GM21723 (cell line): ENCODE measurements around the gene P4HB.

Source experiments
- ATAC-seq: cut with Tn5 transposase; IDR thresholded peaks from one replicate; pipeline ENCODE4 v1.9.1; 2021; ENCODE audit warnings: mild to moderate bottlenecking, moderate library complexity; ENCODE audit not compliant: unreplicated experiment

P4HB gene

DNA sequence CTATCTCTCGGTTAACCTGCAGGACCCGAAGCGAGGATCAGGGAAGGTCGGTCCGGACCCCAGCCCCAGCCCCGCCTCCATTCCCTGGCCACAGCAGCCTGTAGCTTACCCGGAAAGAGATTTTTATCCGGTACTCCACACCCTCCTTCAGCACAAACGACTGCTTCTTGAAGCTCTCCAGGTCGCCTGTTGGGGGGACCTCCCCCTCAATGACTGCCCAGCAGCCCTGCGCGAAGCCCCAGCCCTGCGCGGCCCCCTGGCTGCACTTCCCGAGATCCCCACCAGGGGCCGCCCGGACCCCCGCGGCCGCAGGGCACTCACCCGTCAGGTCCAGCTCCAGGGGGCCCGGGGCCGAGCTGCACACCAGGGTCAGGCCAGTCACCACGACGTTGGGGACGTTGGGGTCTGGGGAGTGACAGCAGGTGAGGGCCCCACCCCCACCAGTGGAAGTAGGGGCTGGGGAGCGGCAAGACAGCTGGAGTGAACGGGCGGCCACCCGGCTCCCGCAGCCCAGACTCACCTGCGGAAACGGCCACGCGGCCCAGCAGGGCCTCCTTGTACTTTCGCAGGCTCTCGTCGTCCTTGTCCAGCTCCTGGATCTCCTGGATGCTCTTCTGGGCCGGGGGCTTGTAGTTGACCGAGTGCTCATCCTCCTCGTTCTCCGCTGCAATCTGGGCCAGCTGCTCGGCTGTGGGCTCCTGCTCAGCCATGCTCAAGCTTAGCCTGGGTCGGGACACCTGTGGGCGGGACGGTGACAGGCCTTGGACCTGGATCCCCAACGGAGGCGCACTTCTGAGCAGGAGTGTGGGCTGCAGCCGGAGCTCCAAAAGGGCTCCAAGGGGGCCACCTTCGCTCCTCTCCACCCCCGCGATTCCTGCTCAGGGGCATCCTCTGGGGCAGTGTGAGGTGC, 9.1 kb upstream of the P4HB start:
- no peak for ATAC-seq

DNA sequence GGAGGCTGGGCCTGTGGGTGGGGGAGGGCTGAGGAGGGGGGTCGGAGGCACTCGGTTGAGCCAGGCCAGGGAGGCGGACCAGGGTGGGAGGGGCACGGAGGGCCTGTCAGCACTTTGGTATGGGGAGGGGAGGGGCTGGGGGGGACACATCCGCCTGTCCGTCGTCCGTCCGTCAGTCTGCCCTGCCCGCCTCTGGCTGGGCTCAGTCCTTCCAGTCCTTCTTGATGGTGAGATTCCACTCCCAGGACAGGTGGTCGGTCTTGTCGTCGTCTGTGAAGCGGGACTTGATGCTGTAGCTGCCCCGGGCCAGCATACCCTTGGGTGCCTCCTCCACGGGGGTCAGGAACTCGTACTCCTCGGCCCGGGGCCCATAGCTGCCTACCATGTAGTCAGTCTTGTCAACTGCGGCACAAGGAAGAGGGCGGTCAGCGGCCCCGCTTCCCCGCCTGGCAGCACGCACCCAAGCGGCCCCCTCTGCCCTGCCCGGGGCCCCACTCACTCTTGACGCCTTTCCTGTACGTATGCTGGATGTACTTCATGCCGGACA, 8.4 kb upstream of the P4HB start:
- ATAC-seq = no peak

DNA sequence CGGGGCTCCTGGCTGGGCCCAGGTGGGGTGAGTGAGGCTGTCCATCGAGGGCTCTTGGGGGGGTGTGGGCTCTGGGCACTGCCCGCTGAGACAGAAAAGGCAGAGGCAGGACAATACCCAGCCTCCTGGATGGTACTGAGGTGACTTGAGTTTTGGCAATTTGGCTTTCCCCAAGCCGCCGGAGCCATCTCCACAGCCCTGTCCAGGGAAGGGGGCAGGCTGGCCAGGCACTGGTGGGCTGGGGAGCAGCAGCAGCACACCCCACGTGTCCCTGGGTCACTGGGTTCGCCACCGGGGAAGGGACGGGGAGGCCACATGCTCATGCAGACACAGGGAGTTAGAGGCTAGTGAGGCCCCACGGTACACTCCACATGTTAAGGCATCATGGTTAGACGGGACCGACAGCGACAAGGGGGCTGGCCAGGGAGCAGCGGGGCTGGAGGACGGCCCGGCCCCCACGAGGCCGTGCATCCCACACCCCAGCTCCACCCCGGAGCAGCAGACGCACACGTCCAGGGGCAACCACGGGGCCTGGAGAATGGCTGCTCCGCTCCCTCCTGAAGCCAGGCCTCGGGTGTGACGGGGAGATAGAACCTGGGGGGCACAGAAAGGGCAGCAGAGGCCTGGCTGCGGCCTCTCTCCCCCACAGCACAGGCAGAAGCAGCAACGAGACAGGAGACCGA, 7.8 kb upstream of the P4HB start:
- ATAC-seq = no peak

DNA sequence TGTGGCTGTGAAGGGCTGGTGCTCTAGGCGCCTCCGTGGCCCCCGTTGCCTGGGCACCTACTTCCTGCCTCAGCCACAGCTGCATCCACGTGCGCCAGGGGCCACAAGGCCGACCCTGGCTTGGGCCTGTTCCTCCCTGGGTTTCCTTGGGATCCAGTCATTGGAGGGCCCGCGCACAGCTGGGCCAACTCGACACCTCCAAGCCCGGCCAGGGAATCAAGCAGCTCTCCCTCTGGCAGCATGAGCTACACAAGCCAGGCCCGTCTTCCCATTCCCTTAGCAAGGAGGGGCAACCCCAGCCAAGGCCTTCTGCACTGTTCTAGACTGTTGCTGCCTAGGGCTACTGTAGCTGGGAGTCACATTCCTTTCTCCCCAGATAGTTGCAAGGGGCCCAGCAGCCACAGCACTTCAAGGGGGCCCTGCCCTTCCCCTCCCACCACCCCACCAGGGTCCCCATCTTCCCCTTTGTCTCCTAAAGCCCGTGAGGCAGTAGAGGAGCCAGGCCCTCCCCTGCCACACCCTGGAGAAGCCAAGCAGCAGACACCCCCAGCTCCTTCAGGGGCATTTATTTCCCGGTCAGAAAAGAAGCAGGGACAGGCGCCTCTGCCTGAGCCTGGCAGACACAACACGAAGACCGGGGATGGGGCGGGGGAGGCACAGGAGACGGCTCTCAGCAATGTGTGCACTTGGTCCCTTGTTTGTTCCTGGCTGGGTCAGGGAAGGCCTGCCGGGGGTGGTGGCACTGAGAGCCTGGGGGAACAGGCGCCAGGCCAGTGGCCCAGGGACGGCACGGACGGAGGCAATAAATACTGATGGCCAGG, 7.0 kb upstream of the P4HB start:
- no peak for ATAC-seq

GRCh38 chr17:81866440-81867169, 6.3 kb upstream of the P4HB start:
- no peak for ATAC-seq

- ATAC-seq = no peak
Measured at GRCh38 chr17:81865733-81866439, 5.6 kb upstream of the P4HB start.

- ATAC-seq = no peak
Measured at GRCh38 chr17:81865358-81865732, 5.0 kb upstream of the P4HB start.

- no peak for ATAC-seq
Measured at GRCh38 chr17:81863833-81864768, 3.8 kb upstream of the P4HB start.

DNA sequence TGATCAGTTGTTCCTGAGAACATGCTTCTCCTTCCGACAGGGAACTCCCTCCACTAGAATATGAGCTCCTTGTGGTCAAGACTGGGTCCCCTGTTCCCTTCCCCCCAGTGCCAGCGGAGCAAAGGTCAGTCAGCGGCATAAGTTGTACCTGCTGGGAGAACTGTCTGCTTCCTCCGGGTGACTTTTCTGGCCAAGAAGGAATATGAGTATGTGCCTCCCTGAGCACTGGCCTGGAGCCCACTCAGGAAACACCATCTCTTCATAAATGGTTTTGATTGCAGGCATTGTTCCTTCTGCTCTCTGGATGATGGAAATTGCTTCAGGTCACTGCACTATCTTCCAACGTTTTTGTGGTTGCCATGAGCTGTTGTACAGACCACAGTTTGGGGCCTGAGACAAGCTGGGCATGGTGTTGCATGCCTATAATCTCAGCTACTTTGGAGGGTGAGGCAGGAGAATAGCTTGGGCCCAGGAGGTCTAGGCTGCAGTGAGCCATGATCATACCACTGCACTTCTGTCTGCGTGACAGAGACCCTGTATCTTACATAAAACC, 2.9 kb upstream of the P4HB start:
- no peak for ATAC-seq

DNA sequence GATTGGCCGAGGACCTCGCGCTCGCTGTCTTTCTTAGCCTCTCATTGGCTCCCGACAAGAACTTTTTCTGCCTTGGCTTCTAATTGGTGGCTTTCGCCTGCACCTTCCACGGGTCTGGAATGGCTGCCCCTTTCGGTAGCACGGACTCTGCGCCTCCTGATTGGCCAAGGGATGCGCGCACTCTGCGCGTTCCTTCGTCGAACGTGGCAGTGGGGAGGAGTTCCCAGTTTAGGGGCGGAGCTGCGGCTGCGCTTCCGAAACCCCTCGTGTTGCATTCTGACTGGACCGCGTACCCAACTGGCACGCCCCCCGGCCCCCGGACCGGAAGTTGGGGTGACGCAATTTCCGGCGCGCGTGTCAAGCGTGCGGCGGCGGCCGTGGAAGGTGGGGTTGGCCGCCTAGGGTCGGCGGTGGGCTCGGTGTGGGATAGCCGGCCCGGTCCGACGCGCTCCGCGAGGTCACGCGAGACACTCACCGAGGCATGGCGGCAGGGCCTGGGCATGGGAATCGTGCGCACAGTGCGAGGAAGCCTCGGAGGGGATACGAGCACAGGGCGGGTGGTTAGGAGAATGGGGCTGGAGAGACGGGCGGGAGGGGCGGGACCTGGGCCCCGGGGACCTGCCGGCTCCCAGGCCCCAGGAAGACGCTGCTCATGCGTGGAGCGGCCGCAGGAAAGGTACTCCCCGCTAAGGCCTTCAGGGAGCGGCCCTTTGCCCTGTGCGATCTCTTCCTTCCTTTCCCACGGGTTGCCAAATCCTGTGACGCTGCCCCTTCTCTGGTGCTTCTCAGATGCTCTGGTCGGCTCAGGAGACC, 627 bp upstream of the P4HB start:
- ATAC-seq = peak; percentile 74

DNA sequence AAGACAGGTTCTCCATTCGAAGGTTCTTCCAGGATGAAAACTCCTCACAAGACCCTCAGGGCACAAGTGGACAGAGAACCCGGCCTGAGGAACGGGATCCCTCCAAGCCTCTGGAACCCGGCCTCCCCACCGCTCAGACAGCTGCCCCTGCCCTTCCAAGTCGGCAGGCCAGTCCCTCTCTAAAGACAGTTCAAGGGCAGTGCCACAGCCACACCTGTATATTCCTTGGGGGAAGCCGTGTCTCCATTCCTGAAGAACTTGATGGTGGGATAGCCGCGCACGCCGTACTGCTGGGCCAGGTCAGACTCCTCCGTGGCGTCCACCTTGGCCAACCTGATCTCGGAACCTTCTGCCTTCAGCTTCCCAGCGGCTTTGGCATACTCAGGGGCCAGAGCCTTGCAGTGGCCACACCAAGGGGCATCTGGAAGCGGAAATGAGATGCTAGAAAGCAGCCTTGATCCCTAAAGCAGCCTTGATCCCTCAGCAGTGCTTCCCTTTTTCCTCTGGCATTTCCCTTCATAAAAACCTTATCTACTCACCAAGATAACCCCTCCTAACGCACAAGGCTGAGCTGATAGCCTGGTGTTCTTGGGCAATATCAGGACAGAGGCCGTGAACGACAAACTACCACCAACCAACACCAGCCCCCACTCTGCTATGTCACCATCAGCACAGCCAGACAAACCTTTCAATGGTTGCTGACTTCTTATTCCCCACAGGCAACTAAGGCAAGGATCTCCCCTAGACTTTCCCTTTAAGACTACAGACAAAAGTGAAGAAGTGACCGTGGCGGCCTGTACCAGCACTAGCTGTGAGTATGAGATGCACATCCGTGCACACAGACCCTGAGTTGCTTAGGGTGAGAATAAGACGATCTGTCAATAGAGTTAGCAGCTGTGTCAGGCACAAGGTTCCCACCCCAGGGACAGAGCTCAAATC, 1.1 kb downstream of the P4HB start:
- no peak for ATAC-seq

- ATAC-seq = no peak
Measured at GRCh38 chr17:81858170-81858966, 2.0 kb downstream of the P4HB start.

DNA sequence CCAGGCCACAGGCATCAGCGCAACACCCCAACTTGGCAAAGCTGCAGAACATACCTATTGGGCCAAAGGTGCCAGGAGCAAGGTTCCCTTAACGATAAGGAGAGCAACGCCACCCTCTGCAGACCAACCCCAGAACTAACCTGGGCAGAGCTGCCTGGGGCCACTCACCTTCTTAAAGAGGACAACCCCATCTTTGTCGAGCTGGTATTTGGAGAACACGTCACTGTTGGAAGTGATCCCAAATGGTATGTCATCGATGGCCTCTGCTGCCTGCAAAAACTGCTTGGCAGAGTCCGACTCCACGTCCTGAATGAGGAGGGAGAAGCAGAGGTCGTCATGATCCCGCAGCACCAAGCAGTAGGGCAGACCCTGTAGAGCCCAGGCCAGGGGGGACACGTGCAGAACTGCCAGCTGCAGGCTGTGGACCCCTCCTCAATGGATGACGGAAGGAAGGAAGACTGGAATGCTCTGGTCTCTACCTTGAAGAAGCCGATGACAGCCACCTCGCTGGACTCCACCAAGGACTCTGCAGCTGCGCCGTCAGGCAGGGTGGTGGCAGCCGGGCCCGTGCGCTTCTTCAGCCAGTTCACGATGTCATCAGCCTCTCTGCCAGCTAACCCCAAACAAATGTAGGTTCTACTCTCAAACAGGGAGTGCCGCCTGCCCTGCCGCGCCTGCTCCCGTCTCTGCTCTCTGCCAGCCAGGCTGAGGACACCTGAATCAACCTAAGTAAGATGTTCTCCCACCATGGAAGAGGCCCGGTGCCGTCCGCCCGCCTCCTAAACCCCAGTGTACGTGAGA, 5.2 kb downstream of the P4HB start:
- ATAC-seq = no peak

DNA sequence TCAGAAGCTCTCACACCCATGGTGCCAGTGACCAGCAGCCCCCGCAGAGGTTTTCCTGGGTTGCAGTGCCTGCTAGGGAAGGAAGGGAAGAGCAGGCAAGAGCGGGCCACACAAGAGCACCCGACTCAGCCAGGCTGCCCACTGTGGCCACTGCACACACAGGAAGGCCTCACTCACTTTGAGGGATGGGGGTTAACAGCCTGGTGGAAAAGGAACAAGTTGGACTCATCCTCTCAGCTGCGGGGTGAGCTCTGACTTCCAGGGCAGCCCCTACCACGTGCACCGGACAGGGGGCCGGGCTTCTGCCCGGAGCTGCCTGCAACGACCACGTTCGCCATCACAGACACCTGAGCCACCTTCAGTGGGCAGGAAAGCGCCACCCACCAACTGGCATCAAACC, 8.1 kb downstream of the P4HB start:
- no peak for ATAC-seq

DNA sequence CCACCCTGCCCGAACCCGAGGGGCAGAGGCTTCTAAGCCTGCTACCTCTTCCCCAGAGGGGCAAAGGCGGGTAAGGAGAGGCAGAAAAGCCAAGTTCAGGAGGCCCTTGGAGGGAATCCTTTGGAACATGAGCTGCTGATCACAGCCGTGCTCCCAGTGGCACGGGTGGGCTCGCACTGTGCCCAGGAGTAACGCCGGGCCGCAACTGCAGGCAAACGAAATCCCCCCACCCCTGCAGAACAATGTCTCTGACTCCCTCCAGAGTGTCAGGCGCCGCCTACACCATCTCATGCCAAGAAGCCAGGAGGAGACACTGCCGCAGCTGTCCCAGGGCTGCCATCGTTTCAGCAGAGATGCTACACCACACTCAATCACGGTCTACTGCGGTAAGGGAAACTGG, 8.9 kb downstream of the P4HB start:
- ATAC-seq = no peak
